Liver (tissue), 9 donors: ENCODE data around the gene PAX7. TPM values are rescaled to one million over a fixed set of nuclear protein-coding genes. Genes with fewer than 3 reads are reported as not detected.

Experiments used
- DNase-seq: peaks from one replicate; pipeline ENCODE4 v3.0.0-alpha.2; 2017; ENCODE audit warnings: low spot score
- H3K27ac ChIP-seq, 2 donors: one replicate each; pipeline ENCODE4 v1.7.0; 2013; ENCODE audit warnings: inconsistent platforms in 2 of 2, low read length in 2 of 2, control low read depth in 1 of 2, low read depth in 1 of 2, mild to moderate bottlenecking in 1 of 2
- H3K27me3 ChIP-seq, 4 donors: one replicate each; pipeline versions ENCODE4 v1.6.1 to v1.7.0; 2013; ENCODE audit warnings: low read length in 3 of 4, inconsistent platforms in 1 of 4, mild to moderate bottlenecking in 1 of 4, moderate library complexity in 1 of 4; ENCODE audit not compliant: control insufficient read depth in 4 of 4, insufficient read depth in 4 of 4
- H3K36me3 ChIP-seq, 4 donors: one replicate each; pipeline versions ENCODE4 v1.6.1 to v1.7.0; 2013; ENCODE audit warnings: low read length in 3 of 4, mild to moderate bottlenecking in 3 of 4, low read depth in 1 of 4, moderate library complexity in 1 of 4; ENCODE audit not compliant: control insufficient read depth in 4 of 4, insufficient read depth in 3 of 4
- H3K4me1 ChIP-seq, 4 donors: one replicate each; pipeline versions ENCODE4 v1.6.1 to v1.7.0; 2013; ENCODE audit warnings: low read length in 3 of 4, mild to moderate bottlenecking in 3 of 4, moderate library complexity in 1 of 4; ENCODE audit not compliant: control insufficient read depth in 4 of 4, insufficient read depth in 4 of 4
- H3K4me3 ChIP-seq, 3 donors: one replicate each; pipeline versions ENCODE4 v1.6.1 to v1.7.0; 2013; ENCODE audit warnings: low read length in 3 of 3, control low read depth in 1 of 3, low read depth in 1 of 3, mild to moderate bottlenecking in 1 of 3
- H3K9ac ChIP-seq, 2 donors: one replicate each; pipeline ENCODE4 v1.7.0; 2013; ENCODE audit warnings: low read length in 2 of 2, mild to moderate bottlenecking in 2 of 2, moderate library complexity in 2 of 2, control low read depth in 1 of 2, low read depth in 1 of 2
- H3K9me3 ChIP-seq, 4 donors: one replicate each; pipeline versions ENCODE4 v1.6.1 to v1.7.0; 2013; ENCODE audit warnings: low read length in 3 of 4; ENCODE audit not compliant: control insufficient read depth in 4 of 4
- EGR1 ChIP-seq, 2 donors: IDR thresholded peaks; 2 replicates each; pipeline ENCODE4 v1.6.1; 2016 to 2018; ENCODE audit warnings: antibody characterized with exemption in 2 of 2, low read depth in 2 of 2
- FOXA1 ChIP-seq: IDR thresholded peaks from 2 replicates; pipeline ENCODE4 v1.6.1; 2016; ENCODE audit warnings: antibody characterized with exemption
- FOXA2 ChIP-seq: IDR thresholded peaks from 2 replicates; pipeline ENCODE4 v1.6.1; 2016; ENCODE audit warnings: antibody characterized with exemption
- GABPA ChIP-seq, 2 donors: IDR thresholded peaks in 1 of 2; conservative IDR thresholded peaks in 1 of 2; 2 replicates each; pipeline ENCODE4 v1.6.1; 2016; ENCODE audit warnings: antibody characterized with exemption in 2 of 2, mild to moderate bottlenecking in 1 of 2, moderate library complexity in 1 of 2
- HNF4G ChIP-seq: IDR thresholded peaks from 2 replicates; pipeline ENCODE4 v1.6.1; 2016; ENCODE audit warnings: antibody characterized with exemption
- RAD21 ChIP-seq, 2 donors: IDR thresholded peaks; 2 replicates each; pipeline ENCODE4 v1.6.1; 2016; ENCODE audit warnings: antibody characterized with exemption in 2 of 2, mild to moderate bottlenecking in 2 of 2
- RXRA ChIP-seq, 2 donors: IDR thresholded peaks; 2 replicates each; pipeline ENCODE4 v1.6.1; 2017 to 2018; ENCODE audit warnings: antibody characterized with exemption in 2 of 2, mild to moderate bottlenecking in 1 of 2
- SP1 ChIP-seq: IDR thresholded peaks from 2 replicates; pipeline ENCODE4 v1.6.1; 2018; ENCODE audit warnings: antibody characterized with exemption, mild to moderate bottlenecking
- TAF1 ChIP-seq: conservative IDR thresholded peaks from 2 replicates; pipeline ENCODE4 v1.6.1; 2016; ENCODE audit warnings: antibody characterized with exemption, mild to moderate bottlenecking
- YY1 ChIP-seq: IDR thresholded peaks from 2 replicates; pipeline ENCODE4 v1.6.1; 2016; ENCODE audit warnings: antibody characterized with exemption, mild to moderate bottlenecking
- WGBS: extraction: QIAGEN DNeasy Blood & Tissue Kit; methylation state at CpG from one replicate; pipeline ENCODE4 v1.1.7; 2013; 5-methylcytosine and 5-hydroxymethylcytosine counted together
- polyA plus RNA-seq, 2 donors: library from polyadenylated mRNA; stranded (reverse) in 1 of 2; unstranded in 1 of 2; fragments of 200-250 nt in 1 of 2; fragments of >200 nt in 1 of 2; fragmentation: Nextera tagmentation in 1 of 2; extraction: Ambion mirVana in 1 of 2; gene quantifications; one replicate each; pipeline versions ENCODE4 v1.2.1 to v1.2.3, GENCODE V29; 2013 to 2015
- total RNA-seq, 2 donors: library from RNA; depleted of rRNA; stranded (reverse); fragments of >200 nt; gene quantifications; one replicate each; pipeline ENCODE4 v1.2.3, GENCODE V29; 2014
- TF ChIP-seq, protein P1 (sequence below): fragments of 150-350 bp; IDR thresholded peaks from 2 replicates; pipeline ENCODE4 v1.5.1; 2017; ENCODE audit warnings: improper control_type of control experiment, low read depth, low read length; ENCODE audit not compliant: missing input control
- TF ChIP-seq, protein P2 (sequence below): IDR thresholded peaks from 2 replicates; pipeline ENCODE4 v1.6.1; 2016; ENCODE audit warnings: antibody characterized with exemption
- TF ChIP-seq, protein P3 (sequence below): IDR thresholded peaks from 2 replicates; pipeline ENCODE4 v1.6.1; 2016; ENCODE audit warnings: antibody characterized with exemption
- TF ChIP-seq, protein P4 (sequence below): IDR thresholded peaks from 2 replicates; pipeline ENCODE4 v1.6.1; 2016; ENCODE audit warnings: antibody characterized with exemption
- TF ChIP-seq, protein P5 (sequence below): IDR thresholded peaks from 2 replicates; pipeline ENCODE4 v1.6.1; 2016; ENCODE audit warnings: antibody characterized with exemption, mild to moderate bottlenecking
- donor health status: healthy.
- donor health status: healthy.
- donor health status: healthy.
- donor health status: healthy.
- donor health status: healthy.

The PAX7 gene
- total and polyA plus RNA-seq, 4 donors: not detected

DNA sequence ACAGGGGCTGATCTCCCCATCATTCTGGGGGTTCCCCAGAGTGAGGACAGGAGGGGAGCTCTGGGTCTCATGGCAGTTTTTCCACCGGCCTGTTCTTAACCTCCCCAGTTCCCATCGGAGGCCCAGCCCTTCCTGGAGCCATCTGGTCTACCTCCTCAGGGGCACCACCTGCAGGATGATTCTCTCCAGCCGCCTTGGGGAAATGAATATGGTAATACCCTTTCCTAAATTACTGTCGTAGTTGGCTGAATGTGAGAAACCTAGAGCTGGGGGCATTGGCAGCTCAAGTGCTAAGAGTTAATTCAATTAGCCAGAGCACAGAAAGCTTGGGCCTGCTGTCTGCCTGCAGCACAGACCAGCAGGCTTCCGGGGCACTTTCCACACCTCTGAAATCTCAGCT, 163.9 kb downstream of the PAX7 start (continued):
- TF ChIP-seq, protein P1, sequence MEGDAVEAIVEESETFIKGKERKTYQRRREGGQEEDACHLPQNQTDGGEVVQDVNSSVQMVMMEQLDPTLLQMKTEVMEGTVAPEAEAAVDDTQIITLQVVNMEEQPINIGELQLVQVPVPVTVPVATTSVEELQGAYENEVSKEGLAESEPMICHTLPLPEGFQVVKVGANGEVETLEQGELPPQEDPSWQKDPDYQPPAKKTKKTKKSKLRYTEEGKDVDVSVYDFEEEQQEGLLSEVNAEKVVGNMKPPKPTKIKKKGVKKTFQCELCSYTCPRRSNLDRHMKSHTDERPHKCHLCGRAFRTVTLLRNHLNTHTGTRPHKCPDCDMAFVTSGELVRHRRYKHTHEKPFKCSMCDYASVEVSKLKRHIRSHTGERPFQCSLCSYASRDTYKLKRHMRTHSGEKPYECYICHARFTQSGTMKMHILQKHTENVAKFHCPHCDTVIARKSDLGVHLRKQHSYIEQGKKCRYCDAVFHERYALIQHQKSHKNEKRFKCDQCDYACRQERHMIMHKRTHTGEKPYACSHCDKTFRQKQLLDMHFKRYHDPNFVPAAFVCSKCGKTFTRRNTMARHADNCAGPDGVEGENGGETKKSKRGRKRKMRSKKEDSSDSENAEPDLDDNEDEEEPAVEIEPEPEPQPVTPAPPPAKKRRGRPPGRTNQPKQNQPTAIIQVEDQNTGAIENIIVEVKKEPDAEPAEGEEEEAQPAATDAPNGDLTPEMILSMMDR: no peak
- TF ChIP-seq HNF4G (no peak), FOXA2 (no peak), FOXA1 (no peak), YY1 (no peak), SP1 (no peak), RXRA (IDR thresholded peaks at IDR 0.05) (no peak)
- TF ChIP-seq, protein P2, sequence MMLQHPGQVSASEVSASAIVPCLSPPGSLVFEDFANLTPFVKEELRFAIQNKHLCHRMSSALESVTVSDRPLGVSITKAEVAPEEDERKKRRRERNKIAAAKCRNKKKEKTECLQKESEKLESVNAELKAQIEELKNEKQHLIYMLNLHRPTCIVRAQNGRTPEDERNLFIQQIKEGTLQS: no peak
- TF ChIP-seq, protein P3, sequence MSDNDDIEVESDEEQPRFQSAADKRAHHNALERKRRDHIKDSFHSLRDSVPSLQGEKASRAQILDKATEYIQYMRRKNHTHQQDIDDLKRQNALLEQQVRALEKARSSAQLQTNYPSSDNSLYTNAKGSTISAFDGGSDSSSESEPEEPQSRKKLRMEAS: no peak

DNA sequence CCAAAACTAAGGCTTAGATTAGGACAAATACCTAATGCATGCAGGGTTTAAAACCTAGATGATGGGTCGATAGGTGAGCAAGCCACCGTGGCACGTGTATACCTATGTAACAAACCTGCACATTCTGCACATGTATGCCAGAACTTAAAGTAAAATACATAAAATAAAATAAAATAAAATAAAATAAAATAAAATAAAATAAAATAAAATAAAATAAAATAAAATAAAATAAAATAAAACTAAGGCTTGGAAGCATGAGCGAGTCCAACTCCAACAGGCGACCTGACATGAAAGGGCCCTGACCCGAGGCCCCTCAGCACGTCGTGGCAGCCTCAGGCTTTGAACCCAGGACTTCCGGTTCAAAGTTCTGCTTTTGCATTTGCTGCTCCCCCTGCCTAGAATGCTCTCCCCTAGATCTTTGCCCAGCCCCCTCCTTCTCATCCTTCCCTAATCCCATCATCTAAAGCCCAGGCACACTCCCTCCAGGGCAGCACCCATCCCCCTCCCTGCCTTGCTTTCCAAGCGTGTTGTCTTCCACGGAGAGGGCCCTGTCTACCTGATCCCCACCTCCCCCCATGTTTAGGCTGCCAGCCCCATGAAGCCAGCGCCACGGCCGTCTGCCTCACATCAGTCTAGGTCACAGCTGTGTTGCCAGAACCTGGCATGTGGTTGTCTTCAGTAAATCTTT, 164.5 kb downstream of the PAX7 start:
- Histone ChIP-seq H3K4me1 (no peaks in the 10 kb centered on the region), H3K36me3 (no peaks in the 10 kb centered on the region), H3K9ac (no peak overlapping the region), H3K27ac (no peak overlapping the region), H3K4me3 (no peak overlapping the region), H3K9me3 (peaks cover 0 to 6% (median 1%) of the 10 kb centered on the region in 4 donors), H3K27me3 (no peaks in the 10 kb centered on the region)
- TF ChIP-seq RXRA (IDR thresholded peaks at IDR 0.05) (no peak), EGR1 (IDR thresholded peaks at IDR 0.05; ENCODE audit: low read depth in 2 of 2) (no peak), FOXA1 (no peak), RAD21 (IDR thresholded peaks at IDR 0.05) (no peak), FOXA2 (no peak), HNF4G (no peak), TAF1 (no peak), YY1 (no peak), GABPA (IDR thresholded peaks at IDR 0.05 in 1 of 2, conservative IDR thresholded peaks at IDR 0.05 in 1 of 2) (no peak)
- TF ChIP-seq, protein P4, sequence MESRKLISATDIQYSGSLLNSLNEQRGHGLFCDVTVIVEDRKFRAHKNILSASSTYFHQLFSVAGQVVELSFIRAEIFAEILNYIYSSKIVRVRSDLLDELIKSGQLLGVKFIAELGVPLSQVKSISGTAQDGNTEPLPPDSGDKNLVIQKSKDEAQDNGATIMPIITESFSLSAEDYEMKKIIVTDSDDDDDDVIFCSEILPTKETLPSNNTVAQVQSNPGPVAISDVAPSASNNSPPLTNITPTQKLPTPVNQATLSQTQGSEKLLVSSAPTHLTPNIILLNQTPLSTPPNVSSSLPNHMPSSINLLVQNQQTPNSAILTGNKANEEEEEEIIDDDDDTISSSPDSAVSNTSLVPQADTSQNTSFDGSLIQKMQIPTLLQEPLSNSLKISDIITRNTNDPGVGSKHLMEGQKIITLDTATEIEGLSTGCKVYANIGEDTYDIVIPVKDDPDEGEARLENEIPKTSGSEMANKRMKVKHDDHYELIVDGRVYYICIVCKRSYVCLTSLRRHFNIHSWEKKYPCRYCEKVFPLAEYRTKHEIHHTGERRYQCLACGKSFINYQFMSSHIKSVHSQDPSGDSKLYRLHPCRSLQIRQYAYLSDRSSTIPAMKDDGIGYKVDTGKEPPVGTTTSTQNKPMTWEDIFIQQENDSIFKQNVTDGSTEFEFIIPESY: no peak
- TF ChIP-seq, protein P5, sequence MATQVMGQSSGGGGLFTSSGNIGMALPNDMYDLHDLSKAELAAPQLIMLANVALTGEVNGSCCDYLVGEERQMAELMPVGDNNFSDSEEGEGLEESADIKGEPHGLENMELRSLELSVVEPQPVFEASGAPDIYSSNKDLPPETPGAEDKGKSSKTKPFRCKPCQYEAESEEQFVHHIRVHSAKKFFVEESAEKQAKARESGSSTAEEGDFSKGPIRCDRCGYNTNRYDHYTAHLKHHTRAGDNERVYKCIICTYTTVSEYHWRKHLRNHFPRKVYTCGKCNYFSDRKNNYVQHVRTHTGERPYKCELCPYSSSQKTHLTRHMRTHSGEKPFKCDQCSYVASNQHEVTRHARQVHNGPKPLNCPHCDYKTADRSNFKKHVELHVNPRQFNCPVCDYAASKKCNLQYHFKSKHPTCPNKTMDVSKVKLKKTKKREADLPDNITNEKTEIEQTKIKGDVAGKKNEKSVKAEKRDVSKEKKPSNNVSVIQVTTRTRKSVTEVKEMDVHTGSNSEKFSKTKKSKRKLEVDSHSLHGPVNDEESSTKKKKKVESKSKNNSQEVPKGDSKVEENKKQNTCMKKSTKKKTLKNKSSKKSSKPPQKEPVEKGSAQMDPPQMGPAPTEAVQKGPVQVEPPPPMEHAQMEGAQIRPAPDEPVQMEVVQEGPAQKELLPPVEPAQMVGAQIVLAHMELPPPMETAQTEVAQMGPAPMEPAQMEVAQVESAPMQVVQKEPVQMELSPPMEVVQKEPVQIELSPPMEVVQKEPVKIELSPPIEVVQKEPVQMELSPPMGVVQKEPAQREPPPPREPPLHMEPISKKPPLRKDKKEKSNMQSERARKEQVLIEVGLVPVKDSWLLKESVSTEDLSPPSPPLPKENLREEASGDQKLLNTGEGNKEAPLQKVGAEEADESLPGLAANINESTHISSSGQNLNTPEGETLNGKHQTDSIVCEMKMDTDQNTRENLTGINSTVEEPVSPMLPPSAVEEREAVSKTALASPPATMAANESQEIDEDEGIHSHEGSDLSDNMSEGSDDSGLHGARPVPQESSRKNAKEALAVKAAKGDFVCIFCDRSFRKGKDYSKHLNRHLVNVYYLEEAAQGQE: no peak
- TF ChIP-seq, protein P3: no peak
- no peak for DNase-seq
- WGBS: 73% methylated on average over 14 of the region's 14 CpGs
